ENCODE data around the gene ZNF783. TPM values are rescaled to one million over a fixed set of nuclear protein-coding genes. Genes with fewer than 3 reads are reported as not detected.

Gene ZNF783
- total RNA-seq, 1 donor from 2014 or later, result 15.1 TPM

- intact Hi-C loops (cut with DNase I), result no loop called here
- H3K27ac ChIP-seq, result no peak overlapping the region
Observed at GRCh38 chr7:149289262-149289661, 27.3 kb downstream of the ZNF783 start.

GRCh38 chr7:149289856-149290255 lies 27.9 kb downstream of the ZNF783 start:
- no peaks in the 10 kb centered on the region for H3K27me3 ChIP-seq (ENCODE audit: low read depth)
- DNase-seq (no peak), ATAC-seq (no peak)
- H3K36me3 ChIP-seq, result peaks cover 13% of the 10 kb centered on the region
- peaks cover 10% of the 10 kb centered on the region for H3K4me1 ChIP-seq
- H3K27ac ChIP-seq, result no peak overlapping the region
- H3K4me3 ChIP-seq, result no peak overlapping the region
- intact Hi-C loops (cut with DNase I), result no loop called here
- no peak for TF ChIP-seq CTCF (IDR thresholded peaks at IDR 0.05)
- H3K9me3 ChIP-seq, result no peaks in the 10 kb centered on the region

More at GRCh38 chr7:149289262-149289661, 27.3 kb downstream of the ZNF783 start:
- Histone ChIP-seq H3K27me3 (ENCODE audit: low read depth) (no peaks in the 10 kb centered on the region), H3K4me1 (peaks cover 14% of the 10 kb centered on the region), H3K36me3 (peaks cover 9% of the 10 kb centered on the region), H3K4me3 (no peak overlapping the region), H3K9me3 (no peaks in the 10 kb centered on the region)
- no peak for ATAC-seq
- TF ChIP-seq CTCF (IDR thresholded peaks at IDR 0.05), result no peak
- DNase-seq, result no peak

GRCh38 chr7:149291036-149291780 lies 29.2 kb downstream of the ZNF783 start:
- no peak for DNase-seq
- Histone ChIP-seq H3K4me3 (no peak overlapping the region), H3K9me3 (no peaks in the 10 kb centered on the region), H3K4me1 (no peaks in the 10 kb centered on the region), H3K27me3 (ENCODE audit: low read depth) (no peaks in the 10 kb centered on the region), H3K36me3 (peaks cover 16% of the 10 kb centered on the region), H3K27ac (no peak overlapping the region)
- no peak for ATAC-seq
- intact Hi-C loops (cut with DNase I), result no loop called here
- TF ChIP-seq CTCF (IDR thresholded peaks at IDR 0.05), result no peak

GRCh38 chr7:149291781-149292461 lies 29.9 kb downstream of the ZNF783 start:
- ATAC-seq, result no peak
- peaks cover 16% of the 10 kb centered on the region for H3K36me3 ChIP-seq
- no peaks in the 10 kb centered on the region for H3K4me1 ChIP-seq
- no peaks in the 10 kb centered on the region for H3K9me3 ChIP-seq
- intact Hi-C loops (cut with DNase I), result no loop called here
- H3K27ac ChIP-seq, result no peak overlapping the region
- no peaks in the 10 kb centered on the region for H3K27me3 ChIP-seq (ENCODE audit: low read depth)
- TF ChIP-seq CTCF (IDR thresholded peaks at IDR 0.05), result no peak
- DNase-seq, result no peak
- no peak overlapping the region for H3K4me3 ChIP-seq

GRCh38 chr7:149292462-149292823 lies 30.4 kb downstream of the ZNF783 start:
- intact Hi-C loops (cut with DNase I), result no loop called here
- H3K36me3 ChIP-seq, result peaks cover 16% of the 10 kb centered on the region
- no peak for ATAC-seq
- H3K27me3 ChIP-seq (ENCODE audit: low read depth), result no peaks in the 10 kb centered on the region
- no peaks in the 10 kb centered on the region for H3K9me3 ChIP-seq
- H3K4me3 ChIP-seq, result no peak overlapping the region
- no peak for DNase-seq
- H3K27ac ChIP-seq, result no peak overlapping the region
- no peak for TF ChIP-seq CTCF (IDR thresholded peaks at IDR 0.05)
- H3K4me1 ChIP-seq, result no peaks in the 10 kb centered on the region

Measured in lower lobe of right lung (tissue), 2 donors.